ENCODE measurements around the gene LYPLA2.
A peak's percentile ranks its signal among the peaks of the same experiment; 100 is the strongest.
"Not testable (repeated sequence)": the region's sequence is repeated elsewhere in the genome, so short reads cannot be mapped to it uniquely, and the experiment has no call there.

Gene LYPLA2

GRCh38 chr1:23793018-23793781, 2.3 kb downstream of the LYPLA2 start:
- no peak for ATAC-seq
- H3K4me1 Mint-ChIP-seq: peaks cover 25% of the 10 kb centered on the region
- H3K4me3 Mint-ChIP-seq: peak overlapping the region; percentile 40
- H3K9me3 Mint-ChIP-seq: no peaks in the 10 kb centered on the region
- DNase-seq: peak; percentile 52
- no peak overlapping the region for H3K27ac Mint-ChIP-seq
- no peaks in the 10 kb centered on the region for H3K27me3 Mint-ChIP-seq
- peaks cover 6% of the 10 kb centered on the region for H3K36me3 Mint-ChIP-seq (ENCODE audit: low read depth)

- DNase-seq: no peak
- no peaks in the 10 kb centered on the region for H3K27me3 Mint-ChIP-seq
- H3K4me1 Mint-ChIP-seq: peaks cover 32% of the 10 kb centered on the region
- no peak for ATAC-seq
- no peaks in the 10 kb centered on the region for H3K9me3 Mint-ChIP-seq
- no peak overlapping the region for H3K4me3 Mint-ChIP-seq
- H3K27ac Mint-ChIP-seq: no peak overlapping the region
- H3K36me3 Mint-ChIP-seq (ENCODE audit: low read depth): peaks cover 10% of the 10 kb centered on the region
These were observed 3.2 kb downstream of the LYPLA2 start for GRCh38 chr1:23793861-23794731.

- not testable (repeated sequence) for H3K9me3 Mint-ChIP-seq, H3K27ac Mint-ChIP-seq, DNase-seq, H3K27me3 Mint-ChIP-seq, H3K4me3 Mint-ChIP-seq, ATAC-seq
- peaks cover 11% of the 10 kb centered on the region for H3K36me3 Mint-ChIP-seq (ENCODE audit: low read depth)
- H3K4me1 Mint-ChIP-seq: peaks cover 37% of the 10 kb centered on the region
These were observed 3.8 kb downstream of the LYPLA2 start for GRCh38 chr1:23794732-23795182.

GRCh38 chr1:23795676-23796465, 4.9 kb downstream of the LYPLA2 start:
- DNase-seq: no peak
- H3K27ac Mint-ChIP-seq: no peak overlapping the region
- no peaks in the 10 kb centered on the region for H3K9me3 Mint-ChIP-seq
- peaks cover 29% of the 10 kb centered on the region for H3K4me1 Mint-ChIP-seq
- no peaks in the 10 kb centered on the region for H3K27me3 Mint-ChIP-seq
- no peak overlapping the region for H3K4me3 Mint-ChIP-seq
- H3K36me3 Mint-ChIP-seq (ENCODE audit: low read depth): peaks cover 12% of the 10 kb centered on the region
- no peak for ATAC-seq

- Mint-ChIP-seq H3K27ac (no peak overlapping the region), H3K27me3 (no peaks in the 10 kb centered on the region), H3K4me3 (no peak overlapping the region), H3K4me1 (peaks cover 30% of the 10 kb centered on the region), H3K36me3 (ENCODE audit: low read depth) (peaks cover 12% of the 10 kb centered on the region), H3K9me3 (no peaks in the 10 kb centered on the region)
- ATAC-seq (no peak), DNase-seq (no peak)
These were observed 5.7 kb downstream of the LYPLA2 start for GRCh38 chr1:23796466-23797271.

- Mint-ChIP-seq H3K27me3 (no peaks in the 10 kb centered on the region), H3K9me3 (no peaks in the 10 kb centered on the region), H3K36me3 (ENCODE audit: low read depth) (peaks cover 12% of the 10 kb centered on the region), H3K27ac (no peak overlapping the region), H3K4me1 (peaks cover 26% of the 10 kb centered on the region), H3K4me3 (no peak overlapping the region)
- ATAC-seq: no peak
- DNase-seq: no peak
These were observed 6.8 kb downstream of the LYPLA2 start for GRCh38 chr1:23797478-23798448.

- H3K27me3 Mint-ChIP-seq: no peaks in the 10 kb centered on the region
- DNase-seq (peak; percentile 30), ATAC-seq (no peak)
- H3K4me3 Mint-ChIP-seq: peak overlapping the region; percentile 95
- H3K36me3 Mint-ChIP-seq (ENCODE audit: low read depth): peaks cover 12% of the 10 kb centered on the region
- no peaks in the 10 kb centered on the region for H3K9me3 Mint-ChIP-seq
- no peak overlapping the region for H3K27ac Mint-ChIP-seq
- peaks cover 20% of the 10 kb centered on the region for H3K4me1 Mint-ChIP-seq
These were observed 7.8 kb downstream of the LYPLA2 start for GRCh38 chr1:23798662-23799142.

- ATAC-seq: no peak
- Mint-ChIP-seq H3K4me1 (peaks cover 20% of the 10 kb centered on the region), H3K27ac (peak overlapping the region; percentile 91), H3K4me3 (peak overlapping the region; percentile 95), H3K27me3 (no peaks in the 10 kb centered on the region), H3K36me3 (ENCODE audit: low read depth) (peaks cover 12% of the 10 kb centered on the region), H3K9me3 (no peaks in the 10 kb centered on the region)
- DNase-seq: no peak
These were observed 8.3 kb downstream of the LYPLA2 start for GRCh38 chr1:23799255-23799569.

GRCh38 chr1:23799570-23800399, 8.8 kb downstream of the LYPLA2 start:
- DNase-seq (peak; percentile 56), ATAC-seq (peak; percentile 41)
- Mint-ChIP-seq H3K9me3 (no peaks in the 10 kb centered on the region), H3K27me3 (no peaks in the 10 kb centered on the region), H3K36me3 (ENCODE audit: low read depth) (peaks cover 9% of the 10 kb centered on the region), H3K27ac (peak overlapping the region; percentile 91), H3K4me3 (peak overlapping the region; percentile 95), H3K4me1 (peaks cover 20% of the 10 kb centered on the region)

- peaks cover 8% of the 10 kb centered on the region for H3K36me3 Mint-ChIP-seq (ENCODE audit: low read depth)
- peak within 1 kb of the TSS; percentile 91 for H3K27ac Mint-ChIP-seq
- no peaks in the 10 kb centered on the region for H3K9me3 Mint-ChIP-seq
- H3K4me1 Mint-ChIP-seq: peaks cover 20% of the 10 kb centered on the region
- no peaks in the 10 kb centered on the region for H3K27me3 Mint-ChIP-seq
- DNase-seq (peak; percentile 97), ATAC-seq (peak; percentile 85)
- peak within 1 kb of the TSS; percentile 95 for H3K4me3 Mint-ChIP-seq
These were observed 9.7 kb downstream of the LYPLA2 start, which contains the start of gene GALE for GRCh38 chr1:23800400-23801337. TSS of gene GALE (minus strand) at chr1:23800754. CDS start at chr1:23799007, 1,747 bp downstream.

GRCh38 chr1:23801338-23801748, 10.4 kb downstream of the LYPLA2 start:
- Mint-ChIP-seq H3K4me3 (peak overlapping the region; percentile 95), H3K36me3 (ENCODE audit: low read depth) (peaks cover 8% of the 10 kb centered on the region), H3K27ac (peak overlapping the region; percentile 83), H3K4me1 (peaks cover 20% of the 10 kb centered on the region), H3K9me3 (no peaks in the 10 kb centered on the region), H3K27me3 (no peaks in the 10 kb centered on the region)
- no peak for ATAC-seq
- DNase-seq: no peak
